ENCODE results near the gene STXBP5.
"Not testable (repeated sequence)": the region's sequence is repeated elsewhere in the genome, so short reads cannot be mapped to it uniquely, and the experiment has no call there.

Gene STXBP5

GRCh38 chr6:147246853-147247635 is 42.8 kb downstream of the STXBP5 start:
- DNase-seq (ENCODE audit: low read depth), result no peak

GRCh38 chr6:147248859-147249258 is 44.6 kb downstream of the STXBP5 start:
- no peak for DNase-seq (ENCODE audit: low read depth)

GRCh38 chr6:147251072-147251471 is 46.9 kb downstream of the STXBP5 start:
- DNase-seq (ENCODE audit: low read depth), result no peak

GRCh38 chr6:147254929-147255473 is 50.8 kb downstream of the STXBP5 start:
- DNase-seq (ENCODE audit: low read depth), result not testable (repeated sequence)

GRCh38 chr6:147255948-147256674 is 51.9 kb downstream of the STXBP5 start:
- no peak for DNase-seq (ENCODE audit: low read depth)

GRCh38 chr6:147257760-147258159 is 53.5 kb downstream of the STXBP5 start:
- DNase-seq (ENCODE audit: low read depth), result no peak

GRCh38 chr6:147260091-147260490 is 55.9 kb downstream of the STXBP5 start:
- no peak for DNase-seq (ENCODE audit: low read depth)

GRCh38 chr6:147262946-147263345 is 58.7 kb downstream of the STXBP5 start:
- no peak for DNase-seq (ENCODE audit: low read depth)

- DNase-seq (ENCODE audit: low read depth), result no peak
Measured at GRCh38 chr6:147266821-147267220, 62.6 kb downstream of the STXBP5 start.

- DNase-seq (ENCODE audit: low read depth), result no peak
Measured at GRCh38 chr6:147267658-147268057, 63.4 kb downstream of the STXBP5 start.

GRCh38 chr6:147268254-147268653 is 64.0 kb downstream of the STXBP5 start:
- DNase-seq (ENCODE audit: low read depth), result no peak

- DNase-seq (ENCODE audit: low read depth), result no peak
Measured at GRCh38 chr6:147274012-147274411, 69.8 kb downstream of the STXBP5 start.

- DNase-seq (ENCODE audit: low read depth), result no peak
Measured at GRCh38 chr6:147274776-147275175, 70.6 kb downstream of the STXBP5 start.

- DNase-seq (ENCODE audit: low read depth), result no peak
Measured at GRCh38 chr6:147278891-147279290, 74.7 kb downstream of the STXBP5 start.

- no peak for DNase-seq (ENCODE audit: low read depth)
Measured at GRCh38 chr6:147279427-147279826, 75.2 kb downstream of the STXBP5 start.

GRCh38 chr6:147281895-147282565 is 77.8 kb downstream of the STXBP5 start:
- no peak for DNase-seq (ENCODE audit: low read depth)

- DNase-seq (ENCODE audit: low read depth), result no peak
Measured at GRCh38 chr6:147282566-147282959, 78.3 kb downstream of the STXBP5 start.

- no peak for DNase-seq (ENCODE audit: low read depth)
Measured at GRCh38 chr6:147283460-147283859, 79.2 kb downstream of the STXBP5 start.

GRCh38 chr6:147285087-147285855 is 81.1 kb downstream of the STXBP5 start:
- no peak for DNase-seq (ENCODE audit: low read depth)

- DNase-seq (ENCODE audit: low read depth), result no peak
Measured at GRCh38 chr6:147287869-147288271, 83.7 kb downstream of the STXBP5 start.

- no peak for DNase-seq (ENCODE audit: low read depth)
Measured at GRCh38 chr6:147297124-147297523, 92.9 kb downstream of the STXBP5 start.

Measured in activated gamma-delta T cell treated with anti-CD3 and anti-CD28 coated beads, Interleukin-2, amount 50 U/mL, for 16 hours (primary cell).